GM13976 (cell line): ENCODE data around the gene GPR183.
A peak's percentile ranks its signal among the peaks of the same experiment; 100 is the strongest.

Source experiments
- DNase-seq: peaks from one replicate; pipeline ENCODE4 v3.0.0; 2012; ENCODE audit warnings: low spot score
- CTCF ChIP-seq: IDR thresholded peaks from 2 replicates; pipeline ENCODE4 v1.5.1; 2012; ENCODE audit warnings: borderline replicate concordance, mild to moderate bottlenecking; ENCODE audit not compliant: insufficient read depth; ENCODE audit errors: extremely low read depth, missing control alignments, control extremely low read depth
- in situ Hi-C: fragments of 300-500 bp; cut with MboI; formaldehyde crosslinking; loops from one replicate; pipeline ENCODE4 v1.12.0; 2022; ENCODE audit warnings: low sequenced_read_pairs, mixed read lengths, inconsistent platforms; ENCODE audit not compliant: unreplicated experiment

The GPR183 gene

GRCh38 chr13:99285432-99286182, 21.6 kb downstream of the GPR183 start:
- DNase-seq = no peak
- in situ Hi-C loops = no loop called here
- no peak for TF ChIP-seq CTCF

GRCh38 chr13:99282264-99283231, 24.7 kb downstream of the GPR183 start:
- peak; percentile 38 for DNase-seq
- TF ChIP-seq CTCF = no peak
- in situ Hi-C loops = no loop called here

DNA sequence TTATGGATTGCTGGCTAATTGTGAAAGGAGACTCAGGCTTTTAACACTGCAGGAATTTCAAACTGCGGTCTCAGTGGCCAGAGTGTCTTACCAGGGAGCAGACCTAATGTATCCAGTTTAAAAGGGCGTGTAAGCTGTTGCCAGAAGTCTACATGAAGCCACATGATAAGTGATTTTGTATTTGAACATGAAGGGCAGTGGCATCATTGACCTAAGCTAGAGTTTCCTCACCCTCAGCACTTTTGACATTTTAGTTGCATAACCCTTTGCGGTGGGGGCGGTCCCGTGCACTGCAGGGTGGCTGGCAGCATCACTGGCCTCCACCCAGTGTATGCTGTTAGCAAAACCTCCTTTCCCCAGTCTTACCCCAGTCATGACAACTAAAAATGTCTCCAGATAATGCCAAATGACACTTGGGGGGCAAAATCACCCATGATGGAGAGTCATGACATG, 25.4 kb downstream of the GPR183 start:
- in situ Hi-C loops = no loop called here
- no peak for DNase-seq

GRCh38 chr13:99280166-99280565, 27.0 kb downstream of the GPR183 start:
- no peak for DNase-seq
- no peak for TF ChIP-seq CTCF
- in situ Hi-C loops = no loop called here

More for the DNA sequence above, 25.4 kb downstream of the GPR183 start:
- TF ChIP-seq CTCF = no peak

DNA sequence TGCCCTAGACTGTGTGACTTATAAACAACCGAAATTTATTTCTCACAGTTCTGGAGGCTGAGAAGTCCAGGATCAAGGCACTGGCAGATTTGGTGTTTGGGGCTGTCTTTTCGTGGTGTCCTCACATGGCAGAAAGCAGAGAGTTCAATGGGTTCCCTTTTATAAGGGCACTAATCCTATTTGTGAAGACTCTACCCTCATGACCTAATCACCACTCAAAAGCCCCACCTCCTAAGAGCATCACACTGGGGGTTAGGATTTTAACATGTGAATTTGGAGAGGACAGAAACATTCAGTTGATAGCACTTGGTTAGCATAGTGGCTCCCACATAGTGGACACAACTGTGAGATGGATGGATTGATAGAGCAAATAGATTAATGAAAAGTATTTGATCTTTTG, 27.6 kb downstream of the GPR183 start:
- no peak for TF ChIP-seq CTCF
- in situ Hi-C loops = no loop called here
- no peak for DNase-seq

GRCh38 chr13:99278843-99279242, 28.4 kb downstream of the GPR183 start:
- DNase-seq = no peak
- in situ Hi-C loops = no loop called here
- TF ChIP-seq CTCF = no peak
